Vagina (tissue), 2 donors: ENCODE results near the gene TANGO6.

Experiments
- POLR2A ChIP-seq, 2 donors: fragments of 450-650 bp; IDR thresholded peaks; one replicate each; pipeline ENCODE4 v1.6.1; 2017; ENCODE audit warnings: antibody characterized with exemption in 2 of 2, mild to moderate bottlenecking in 2 of 2, moderate library complexity in 2 of 2
- POLR2AphosphoS5 ChIP-seq, 2 donors: sonication (generic); formaldehyde crosslinking; IDR thresholded peaks; one replicate each; pipeline ENCODE4 v1.9.0; 2017; ENCODE audit warnings: antibody characterized with exemption in 2 of 2, mild to moderate bottlenecking in 2 of 2, low read depth in 1 of 2; ENCODE audit not compliant: insufficient read depth in 1 of 2

DNA sequence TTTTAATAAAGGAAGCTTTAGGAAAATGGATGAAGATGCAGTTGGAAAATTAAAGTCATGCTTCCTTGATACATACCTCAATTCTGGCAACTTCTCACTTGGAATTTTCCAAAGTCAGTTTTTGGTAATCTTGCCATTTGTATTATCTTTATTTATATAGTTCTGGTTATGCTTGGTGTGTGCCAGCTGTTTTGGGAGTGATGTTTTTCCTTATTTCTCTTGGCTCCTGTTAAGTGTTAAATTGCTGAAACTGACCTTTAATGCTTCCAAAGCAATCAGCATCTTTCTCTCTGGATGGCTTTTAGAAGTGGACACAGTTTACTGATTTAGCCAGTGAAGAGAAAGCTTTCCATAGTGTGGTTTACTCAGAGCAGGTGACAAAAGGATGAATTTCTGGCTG, 192.0 kb downstream of the TANGO6 start:
- TF ChIP-seq POLR2AphosphoS5 (IDR thresholded peaks at IDR 0.05; ENCODE audit: insufficient read depth in 1 of 2, low read depth in 1 of 2) (no peak), POLR2A (IDR thresholded peaks at IDR 0.05) (no peak)
